Gastroesophageal sphincter (tissue), 4 donors: Measurements from ENCODE around the gene DLG4. TPM values are rescaled to one million over a fixed set of nuclear protein-coding genes. Genes with fewer than 3 reads are reported as not detected.

Source experiments
- ATAC-seq: fragments of 150-250 bp; one replicate; pipeline ENCODE4 v1.9.1; 2016; ENCODE audit warnings: mild to moderate bottlenecking, moderate library complexity
- H3K27ac ChIP-seq, 4 donors: fragments of 200-600 bp; sonication (generic) in 3 of 4; 1 replicate in 3 of 4; 2 replicates in 1 of 4; pipeline ENCODE4 v1.5.1; 2016 to 2019
- H3K27me3 ChIP-seq: fragments of 200-600 bp; sonication (generic); one replicate; pipeline ENCODE4 v1.5.1; 2019
- H3K36me3 ChIP-seq, 2 donors: fragments of 200-600 bp; sonication (generic); one replicate each; pipeline ENCODE4 v1.5.1; 2019; ENCODE audit warnings: control low read depth in 1 of 2
- H3K4me1 ChIP-seq, 3 donors: fragments of 200-600 bp; sonication (generic); 1 replicate in 2 of 3; 2 replicates in 1 of 3; pipeline ENCODE4 v1.5.1; 2016 to 2019; ENCODE audit warnings: control low read depth in 2 of 3
- H3K4me3 ChIP-seq, 2 donors: fragments of 200-600 bp; sonication (generic); one replicate each; pipeline ENCODE4 v1.5.1; 2019; ENCODE audit warnings: mild to moderate bottlenecking in 1 of 2, moderate library complexity in 1 of 2
- H3K9me3 ChIP-seq, 3 donors: fragments of 200-600 bp; sonication (generic); one replicate each; pipeline ENCODE4 v1.5.1; 2017 to 2019; ENCODE audit warnings: control low read depth in 2 of 3
- EP300 ChIP-seq: sonication (generic); formaldehyde crosslinking; IDR thresholded peaks from one replicate; pipeline ENCODE4 v1.6.1; 2017; ENCODE audit warnings: antibody characterized with exemption, mild to moderate bottlenecking
- POLR2A ChIP-seq, 2 donors: fragments of 450-650 bp; IDR thresholded peaks; one replicate each; pipeline ENCODE4 v1.6.1; 2017; ENCODE audit warnings: antibody characterized with exemption in 2 of 2, mild to moderate bottlenecking in 2 of 2, moderate library complexity in 1 of 2
- POLR2AphosphoS5 ChIP-seq: sonication (generic); formaldehyde crosslinking; IDR thresholded peaks from one replicate; pipeline ENCODE4 v1.6.1; 2017; ENCODE audit warnings: antibody characterized with exemption
- WGBS, 2 donors: methylation state at CpG; one replicate each; pipeline ENCODE4 v1.1.5; 2018; ENCODE audit warnings: low coverage in 1 of 2; 5-methylcytosine and 5-hydroxymethylcytosine counted together
- total RNA-seq, 4 donors: library from RNA; depleted of rRNA; stranded (reverse); fragments of >200 nt; gene quantifications; one replicate each; pipeline ENCODE4 v1.1.0, GENCODE V29; 2016
- TF ChIP-seq, protein P1 (sequence below), 4 experiments: fragments of 200-600 bp in 2 of 4; fragments of 450-650 bp in 2 of 4; sonication (generic) in 1 of 4; IDR thresholded peaks; one replicate each; pipeline ENCODE4 v1.5.1; 2017 to 2019; ENCODE audit warnings: antibody characterized with exemption in 4 of 4, mild to moderate bottlenecking in 2 of 4, moderate library complexity in 2 of 4

The DLG4 gene
- total RNA-seq, 4 donors from 2014 or later, result 14.1 to 21.7 (median 16.5) TPM

DNA sequence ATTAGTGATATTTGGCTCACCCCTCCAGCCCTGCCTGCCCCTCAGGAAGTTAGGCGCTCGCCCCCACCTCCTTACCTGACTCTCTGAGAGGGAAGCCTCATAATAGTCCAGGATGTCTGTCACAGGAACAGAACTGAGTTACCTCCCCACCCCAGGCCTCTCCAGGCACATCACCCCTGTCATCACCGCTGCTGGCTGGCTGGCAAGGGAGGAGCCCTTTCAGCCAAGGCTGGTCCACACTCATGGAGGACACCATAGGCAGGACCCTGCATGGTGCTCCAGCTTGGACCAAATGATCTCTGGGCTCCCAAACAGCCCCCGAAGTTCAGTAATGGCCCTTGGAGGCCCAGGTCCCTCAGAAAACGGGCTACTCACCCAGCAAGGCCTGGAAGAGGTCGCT, 1.5 kb downstream of the DLG4 start:
- TF ChIP-seq EP300, result no peak
- no peak for TF ChIP-seq POLR2AphosphoS5
- TF ChIP-seq POLR2A (IDR thresholded peaks at IDR 0.05), result no peak
- TF ChIP-seq, protein P1, sequence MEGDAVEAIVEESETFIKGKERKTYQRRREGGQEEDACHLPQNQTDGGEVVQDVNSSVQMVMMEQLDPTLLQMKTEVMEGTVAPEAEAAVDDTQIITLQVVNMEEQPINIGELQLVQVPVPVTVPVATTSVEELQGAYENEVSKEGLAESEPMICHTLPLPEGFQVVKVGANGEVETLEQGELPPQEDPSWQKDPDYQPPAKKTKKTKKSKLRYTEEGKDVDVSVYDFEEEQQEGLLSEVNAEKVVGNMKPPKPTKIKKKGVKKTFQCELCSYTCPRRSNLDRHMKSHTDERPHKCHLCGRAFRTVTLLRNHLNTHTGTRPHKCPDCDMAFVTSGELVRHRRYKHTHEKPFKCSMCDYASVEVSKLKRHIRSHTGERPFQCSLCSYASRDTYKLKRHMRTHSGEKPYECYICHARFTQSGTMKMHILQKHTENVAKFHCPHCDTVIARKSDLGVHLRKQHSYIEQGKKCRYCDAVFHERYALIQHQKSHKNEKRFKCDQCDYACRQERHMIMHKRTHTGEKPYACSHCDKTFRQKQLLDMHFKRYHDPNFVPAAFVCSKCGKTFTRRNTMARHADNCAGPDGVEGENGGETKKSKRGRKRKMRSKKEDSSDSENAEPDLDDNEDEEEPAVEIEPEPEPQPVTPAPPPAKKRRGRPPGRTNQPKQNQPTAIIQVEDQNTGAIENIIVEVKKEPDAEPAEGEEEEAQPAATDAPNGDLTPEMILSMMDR (IDR thresholded peaks at IDR 0.05), result no peak
- peaks cover 6 to 83% (median 42%) of the 10 kb centered on the region in 3 donors for H3K4me1 ChIP-seq
- 69% methylated on average over 2 of the region's 6 CpGs; no CpG with 5 or more reads in 1 of the 2 donors for WGBS, 2 donors
- H3K4me3 ChIP-seq, result peak overlapping the region in 1 of 2 donors; percentile 62
- no peaks in the 10 kb centered on the region for H3K9me3 ChIP-seq
- peak overlapping the region; percentile 72 to 98 (median 92) for H3K27ac ChIP-seq
- no peaks in the 10 kb centered on the region for H3K27me3 ChIP-seq
- no peak for ATAC-seq
- peaks cover 0 to 23% of the 10 kb centered on the region in 2 donors for H3K36me3 ChIP-seq

DNA sequence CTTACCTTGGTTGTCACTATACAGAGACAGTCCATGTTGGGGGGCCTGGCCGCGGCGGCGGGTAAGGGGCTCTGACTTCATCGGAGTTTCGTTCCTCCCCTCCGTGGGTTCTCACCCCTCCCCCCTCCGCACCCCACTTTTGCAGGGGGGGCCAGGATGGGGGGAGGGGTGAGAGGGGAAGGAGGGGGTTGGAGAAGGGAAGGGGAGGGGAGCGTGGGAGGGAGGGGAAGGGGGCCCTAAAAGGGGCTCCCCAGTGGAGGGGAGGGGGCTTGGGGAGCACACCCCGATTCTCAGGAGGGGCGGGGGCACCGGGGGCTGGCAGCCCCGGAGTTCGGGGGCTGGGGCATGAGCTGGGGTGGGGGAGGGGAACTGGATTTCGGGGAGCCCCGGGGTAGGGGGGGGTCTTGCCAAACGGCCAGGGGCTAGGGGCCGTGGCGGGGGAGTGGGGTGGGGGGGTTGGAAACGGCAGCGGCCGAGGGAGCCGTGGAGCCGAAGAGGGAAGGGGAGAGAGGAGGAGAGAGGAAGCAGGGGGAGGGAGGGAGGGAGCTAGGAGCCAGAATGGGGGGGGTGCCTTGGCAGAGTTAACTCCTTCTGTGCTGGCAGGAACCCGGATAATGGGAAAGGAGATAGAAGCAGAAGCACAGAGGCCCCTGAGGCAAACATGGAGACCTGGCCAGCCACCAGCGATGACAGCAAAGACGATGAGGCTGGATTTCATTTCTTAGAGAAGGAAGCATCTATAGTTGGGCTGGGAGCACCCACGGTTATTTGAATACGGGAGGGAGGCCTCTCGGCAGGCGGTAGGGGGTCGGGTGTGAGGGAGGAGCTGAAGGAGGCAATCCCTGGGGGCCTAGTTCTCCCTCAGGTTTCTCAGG, 2.3 kb downstream of the DLG4 start:
- ATAC-seq, result no peak
- TF ChIP-seq POLR2A (IDR thresholded peaks at IDR 0.05), result no peak
- TF ChIP-seq, protein P1 (IDR thresholded peaks at IDR 0.05), result no peak
- TF ChIP-seq EP300, result no peak
- no peak for TF ChIP-seq POLR2AphosphoS5
- no peaks in the 10 kb centered on the region for H3K9me3 ChIP-seq
- WGBS, 2 donors, result 2 to 10% methylated on average over 7 to 9 of the region's 32 CpGs
- H3K27ac ChIP-seq, result peak overlapping the region; percentile 72 to 98 (median 92)
- H3K36me3 ChIP-seq, result peaks cover 0 to 15% of the 10 kb centered on the region in 2 donors
- peaks cover 6 to 85% (median 42%) of the 10 kb centered on the region in 3 donors for H3K4me1 ChIP-seq
- H3K4me3 ChIP-seq, result peak overlapping the region; percentile 62
- H3K27me3 ChIP-seq, result no peaks in the 10 kb centered on the region

DNA sequence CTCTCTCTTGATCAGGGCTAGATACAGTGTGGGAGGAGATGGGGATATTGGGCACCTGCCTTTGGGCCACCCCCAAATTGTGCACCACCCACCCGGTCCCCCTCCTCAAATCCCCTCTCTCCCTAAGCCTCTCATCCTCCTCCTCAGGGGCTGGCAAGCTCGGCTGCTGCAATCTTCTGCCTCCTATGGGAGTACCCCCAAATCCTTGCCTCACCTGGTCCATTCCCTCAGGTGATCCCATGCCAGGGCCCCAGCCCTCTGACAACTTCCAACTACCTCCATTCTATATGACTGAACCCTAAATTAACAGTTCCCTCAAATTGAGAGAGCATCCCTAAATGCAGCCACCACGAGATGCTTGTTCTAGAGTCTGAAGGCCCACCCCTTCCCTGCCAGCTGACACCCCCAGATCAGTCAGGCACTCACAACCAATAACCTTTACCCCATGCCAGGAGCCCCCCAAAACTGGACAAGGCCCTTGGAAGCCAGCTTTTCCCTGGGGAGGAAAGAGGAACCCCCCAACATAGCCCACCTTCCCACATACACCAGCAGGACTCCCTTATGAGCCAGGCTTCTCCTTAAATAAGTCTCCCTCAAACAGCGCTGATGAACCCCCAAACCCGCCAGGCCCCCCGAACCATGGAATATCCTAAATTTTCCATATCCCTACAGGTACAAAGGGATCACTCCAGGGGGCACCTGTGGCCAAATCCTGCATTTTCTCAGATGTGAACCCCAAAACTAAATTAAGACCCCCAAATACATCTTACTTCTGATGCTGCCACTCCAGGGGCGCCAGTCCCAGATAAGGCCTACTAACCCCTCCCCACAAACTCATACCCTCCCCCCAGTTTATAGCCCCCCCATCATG, 3.2 kb downstream of the DLG4 start:
- Histone ChIP-seq H3K27me3 (no peaks in the 10 kb centered on the region), H3K9me3 (no peaks in the 10 kb centered on the region), H3K4me1 (peaks cover 6 to 85% (median 42%) of the 10 kb centered on the region in 3 donors), H3K4me3 (peak overlapping the region; percentile 62), H3K27ac (peak overlapping the region; percentile 72 to 98 (median 92)), H3K36me3 (peaks cover 0 to 6% of the 10 kb centered on the region in 2 donors)
- WGBS, 2 donors, result 10 to 14% methylated on average over 6 of the region's 7 CpGs
- ATAC-seq, result no peak
- TF ChIP-seq POLR2A (IDR thresholded peaks at IDR 0.05), result no peak
- no peak for TF ChIP-seq POLR2AphosphoS5
- TF ChIP-seq, protein P1 (IDR thresholded peaks at IDR 0.05), result no peak
- TF ChIP-seq EP300, result no peak

DNA sequence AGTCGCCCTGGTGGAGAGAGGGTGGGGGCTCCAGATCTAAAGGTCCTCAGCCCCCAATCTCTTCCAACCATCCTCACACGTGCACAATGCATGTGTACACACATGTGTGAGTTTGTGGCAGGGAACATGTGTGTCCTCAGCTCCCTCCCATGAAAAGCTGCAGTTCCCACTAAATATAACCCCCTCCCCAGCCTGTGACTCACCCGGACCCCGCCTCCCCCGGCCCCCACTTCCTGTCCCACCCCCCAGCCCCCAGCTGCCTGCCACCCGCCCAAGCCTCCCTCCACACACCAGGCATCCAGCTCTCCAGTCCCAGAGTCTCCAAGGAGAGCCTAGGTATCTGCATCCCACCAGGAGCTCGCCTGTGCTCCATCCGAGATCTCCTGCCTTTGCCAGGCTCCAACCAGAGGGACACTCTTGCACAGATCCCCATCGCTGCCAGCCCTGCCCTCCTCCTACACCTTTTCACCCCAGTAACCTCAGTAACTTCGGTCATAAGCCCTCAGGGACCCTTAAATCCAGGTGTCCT, 3.9 kb downstream of the DLG4 start:
- 4 to 20% methylated on average over 2 to 5 of the region's 10 CpGs for WGBS, 2 donors
- Histone ChIP-seq H3K9me3 (no peaks in the 10 kb centered on the region), H3K36me3 (no peaks in the 10 kb centered on the region), H3K4me3 (peak overlapping the region in 1 of 2 donors; percentile 62), H3K27ac (peak overlapping the region; percentile 26 to 98 (median 92)), H3K4me1 (peaks cover 6 to 81% (median 38%) of the 10 kb centered on the region in 3 donors), H3K27me3 (no peaks in the 10 kb centered on the region)
- no peak for ATAC-seq
- TF ChIP-seq POLR2A (IDR thresholded peaks at IDR 0.05) (no peak), POLR2AphosphoS5 (no peak), EP300 (no peak)
- TF ChIP-seq, protein P1 (IDR thresholded peaks at IDR 0.05), result no peak
